Activated naive CD8-positive, alpha-beta T cell treated with anti-CD3 and anti-CD28 coated beads, Interleukin-2, amount 50 U/mL, for 24 hours (primary cell): ENCODE measurements around the gene LARGE2.
"Not testable (repeated sequence)": the region's sequence is repeated elsewhere in the genome, so short reads cannot be mapped to it uniquely, and the experiment has no call there.

ENCODE experiments used
- ATAC-seq: fragments of 150-1000 bp; cut with Tn5 transposase; one replicate; pipeline ENCODE4 v1.10.0; 2021
- DNase-seq: peaks from one replicate; pipeline ENCODE4 v3.0.0; 2021
- H3K27ac Mint-ChIP-seq: one replicate; pipeline ENCODE4 v1.8.0; 2021; ENCODE audit warnings: mild to moderate bottlenecking, mixed read lengths
- H3K27me3 Mint-ChIP-seq: one replicate; pipeline ENCODE4 v1.8.0; 2021; ENCODE audit warnings: mixed read lengths
- H3K36me3 Mint-ChIP-seq: one replicate; pipeline ENCODE4 v1.8.0; 2021; ENCODE audit warnings: low read depth, mixed read lengths
- H3K4me1 Mint-ChIP-seq: one replicate; pipeline ENCODE4 v1.8.0; 2021; ENCODE audit warnings: mixed read lengths
- H3K4me3 Mint-ChIP-seq: one replicate; pipeline ENCODE4 v1.8.0; 2021; ENCODE audit warnings: mild to moderate bottlenecking, moderate library complexity, mixed read lengths
- H3K9me3 Mint-ChIP-seq: one replicate; pipeline ENCODE4 v1.8.0; 2021; ENCODE audit warnings: mixed read lengths

Gene LARGE2

GRCh38 chr11:45889555-45889954 lies 32.9 kb upstream of the LARGE2 start:
- Mint-ChIP-seq H3K4me1 (peaks cover 7% of the 10 kb centered on the region), H3K27me3 (peaks cover 5% of the 10 kb centered on the region), H3K9me3 (no peaks in the 10 kb centered on the region), H3K27ac (no peak overlapping the region), H3K4me3 (no peak overlapping the region), H3K36me3 (no peaks in the 10 kb centered on the region)
- ATAC-seq: no peak
- no peak for DNase-seq

GRCh38 chr11:45889966-45890365 lies 32.5 kb upstream of the LARGE2 start:
- Mint-ChIP-seq H3K9me3 (no peaks in the 10 kb centered on the region), H3K4me1 (peaks cover 3% of the 10 kb centered on the region), H3K27me3 (peaks cover 5% of the 10 kb centered on the region), H3K4me3 (no peak overlapping the region), H3K36me3 (no peaks in the 10 kb centered on the region), H3K27ac (no peak overlapping the region)
- ATAC-seq (no peak), DNase-seq (no peak)

- H3K9me3 Mint-ChIP-seq: no peaks in the 10 kb centered on the region
- H3K27me3 Mint-ChIP-seq: peaks cover 11% of the 10 kb centered on the region
- ATAC-seq (no peak), DNase-seq (no peak)
- no peaks in the 10 kb centered on the region for H3K36me3 Mint-ChIP-seq
- H3K27ac Mint-ChIP-seq: no peak overlapping the region
- H3K4me1 Mint-ChIP-seq: no peaks in the 10 kb centered on the region
- H3K4me3 Mint-ChIP-seq: no peak overlapping the region
Observed at GRCh38 chr11:45890886-45891550, 31.4 kb upstream of the LARGE2 start.

- H3K36me3 Mint-ChIP-seq: no peaks in the 10 kb centered on the region
- H3K27me3 Mint-ChIP-seq: peaks cover 11% of the 10 kb centered on the region
- H3K4me3 Mint-ChIP-seq: no peak overlapping the region
- no peak overlapping the region for H3K27ac Mint-ChIP-seq
- no peaks in the 10 kb centered on the region for H3K4me1 Mint-ChIP-seq
- DNase-seq (no peak), ATAC-seq (no peak)
- H3K9me3 Mint-ChIP-seq: no peaks in the 10 kb centered on the region
Observed at GRCh38 chr11:45892856-45893255, 29.6 kb upstream of the LARGE2 start.

- H3K27me3 Mint-ChIP-seq: peaks cover 18% of the 10 kb centered on the region
- no peaks in the 10 kb centered on the region for H3K36me3 Mint-ChIP-seq
- H3K4me1 Mint-ChIP-seq: peaks cover 3% of the 10 kb centered on the region
- H3K27ac Mint-ChIP-seq: no peak overlapping the region
- DNase-seq: no peak
- H3K4me3 Mint-ChIP-seq: no peak overlapping the region
- no peak for ATAC-seq
- no peaks in the 10 kb centered on the region for H3K9me3 Mint-ChIP-seq
Observed at GRCh38 chr11:45894555-45895247, 27.8 kb upstream of the LARGE2 start.

- no peaks in the 10 kb centered on the region for H3K36me3 Mint-ChIP-seq
- no peak overlapping the region for H3K27ac Mint-ChIP-seq
- H3K27me3 Mint-ChIP-seq: peaks cover 21% of the 10 kb centered on the region
- H3K4me3 Mint-ChIP-seq: no peak overlapping the region
- ATAC-seq (no peak), DNase-seq (no peak)
- H3K9me3 Mint-ChIP-seq: no peaks in the 10 kb centered on the region
- peaks cover 3% of the 10 kb centered on the region for H3K4me1 Mint-ChIP-seq
Observed at GRCh38 chr11:45895553-45896259, 26.8 kb upstream of the LARGE2 start.

GRCh38 chr11:45896422-45896984 lies 26.0 kb upstream of the LARGE2 start:
- Mint-ChIP-seq H3K36me3 (no peaks in the 10 kb centered on the region), H3K27me3 (peaks cover 25% of the 10 kb centered on the region), H3K27ac (no peak overlapping the region), H3K9me3 (no peaks in the 10 kb centered on the region), H3K4me1 (peaks cover 3% of the 10 kb centered on the region), H3K4me3 (no peak overlapping the region)
- DNase-seq: no peak
- ATAC-seq: no peak

GRCh38 chr11:45897556-45897955 lies 24.9 kb upstream of the LARGE2 start:
- ATAC-seq (no peak), DNase-seq (no peak)
- Mint-ChIP-seq H3K27ac (no peak overlapping the region), H3K36me3 (no peaks in the 10 kb centered on the region), H3K27me3 (peaks cover 25% of the 10 kb centered on the region), H3K9me3 (no peaks in the 10 kb centered on the region), H3K4me3 (no peak overlapping the region), H3K4me1 (peaks cover 3% of the 10 kb centered on the region)

- peaks cover 3% of the 10 kb centered on the region for H3K4me1 Mint-ChIP-seq
- H3K9me3 Mint-ChIP-seq: no peaks in the 10 kb centered on the region
- no peak for ATAC-seq
- H3K4me3 Mint-ChIP-seq: peak overlapping the region; percentile 34
- H3K27me3 Mint-ChIP-seq: peaks cover 25% of the 10 kb centered on the region
- DNase-seq: no peak
- no peaks in the 10 kb centered on the region for H3K36me3 Mint-ChIP-seq
- no peak overlapping the region for H3K27ac Mint-ChIP-seq
Observed at GRCh38 chr11:45899086-45899447, 23.4 kb upstream of the LARGE2 start.

GRCh38 chr11:45899448-45900174 lies 22.8 kb upstream of the LARGE2 start:
- Mint-ChIP-seq H3K27ac (no peak overlapping the region), H3K9me3 (no peaks in the 10 kb centered on the region), H3K4me1 (peaks cover 3% of the 10 kb centered on the region), H3K36me3 (no peaks in the 10 kb centered on the region), H3K4me3 (peak overlapping the region; percentile 34), H3K27me3 (peaks cover 25% of the 10 kb centered on the region)
- peak; percentile 83 for ATAC-seq
- peak; percentile 79 for DNase-seq

- H3K36me3 Mint-ChIP-seq, DNase-seq, H3K9me3 Mint-ChIP-seq, H3K4me1 Mint-ChIP-seq, H3K27ac Mint-ChIP-seq, ATAC-seq: not testable (repeated sequence)
- peaks cover 18% of the 10 kb centered on the region for H3K27me3 Mint-ChIP-seq
- H3K4me3 Mint-ChIP-seq: peak overlapping the region; percentile 43
Observed at GRCh38 chr11:45900175-45900800, 22.2 kb upstream of the LARGE2 start.

GRCh38 chr11:45900916-45901617 lies 21.4 kb upstream of the LARGE2 start:
- H3K9me3 Mint-ChIP-seq: no peaks in the 10 kb centered on the region
- no peak for DNase-seq
- no peak overlapping the region for H3K27ac Mint-ChIP-seq
- H3K4me1 Mint-ChIP-seq: peaks cover 5% of the 10 kb centered on the region
- H3K36me3 Mint-ChIP-seq: no peaks in the 10 kb centered on the region
- H3K4me3 Mint-ChIP-seq: peak overlapping the region; percentile 43
- no peak for ATAC-seq
- peaks cover 15% of the 10 kb centered on the region for H3K27me3 Mint-ChIP-seq

GRCh38 chr11:45901626-45902025 lies 20.8 kb upstream of the LARGE2 start:
- no peak overlapping the region for H3K4me3 Mint-ChIP-seq
- H3K9me3 Mint-ChIP-seq: no peaks in the 10 kb centered on the region
- ATAC-seq: no peak
- no peak for DNase-seq
- peaks cover 14% of the 10 kb centered on the region for H3K27me3 Mint-ChIP-seq
- H3K36me3 Mint-ChIP-seq: no peaks in the 10 kb centered on the region
- no peak overlapping the region for H3K27ac Mint-ChIP-seq
- peaks cover 10% of the 10 kb centered on the region for H3K4me1 Mint-ChIP-seq
